Stimulated activated CD8-positive, alpha-beta memory T cell treated with anti-CD3 and anti-CD28 coated beads, Interleukin-12 subunit alpha, Interleukin-12 subunit beta, amount 100 ng/mL, for 24 hours (primary cell): Measurements from ENCODE around the gene OR1J4.
"Not testable (repeated sequence)": the region's sequence is repeated elsewhere in the genome, so short reads cannot be mapped to it uniquely, and the experiment has no call there.

ENCODE experiments used
- DNase-seq: peaks from one replicate; pipeline ENCODE4 v3.0.0-alpha.2; 2020; ENCODE audit errors: extremely low read depth

OR1J4 gene, protein sequence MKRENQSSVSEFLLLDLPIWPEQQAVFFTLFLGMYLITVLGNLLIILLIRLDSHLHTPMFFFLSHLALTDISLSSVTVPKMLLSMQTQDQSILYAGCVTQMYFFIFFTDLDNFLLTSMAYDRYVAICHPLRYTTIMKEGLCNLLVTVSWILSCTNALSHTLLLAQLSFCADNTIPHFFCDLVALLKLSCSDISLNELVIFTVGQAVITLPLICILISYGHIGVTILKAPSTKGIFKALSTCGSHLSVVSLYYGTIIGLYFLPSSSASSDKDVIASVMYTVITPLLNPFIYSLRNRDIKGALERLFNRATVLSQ

DNA sequence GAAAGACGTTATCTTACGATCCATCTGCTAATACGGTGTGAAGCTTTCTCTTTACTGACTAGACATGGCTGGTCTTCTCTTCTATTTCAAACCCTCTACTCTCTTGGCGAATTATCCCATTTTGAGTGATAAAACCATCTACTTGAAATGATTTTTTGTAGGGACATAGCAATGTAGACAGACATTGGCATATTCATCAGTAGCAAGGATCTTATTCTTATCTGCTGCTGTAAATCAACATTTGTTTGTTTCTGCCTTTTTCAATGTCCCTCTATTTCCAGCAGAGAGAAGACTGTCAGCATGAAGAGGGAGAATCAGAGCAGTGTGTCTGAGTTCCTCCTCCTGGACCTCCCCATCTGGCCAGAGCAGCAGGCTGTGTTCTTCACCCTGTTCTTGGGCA lies at the start of gene OR1J4:
TSS of gene OR1J4 (plus strand) at position 301 of the 400 bp plus-strand sequence. CDS start at position 301, 0 bp downstream.
- no peak for DNase-seq

DNA sequence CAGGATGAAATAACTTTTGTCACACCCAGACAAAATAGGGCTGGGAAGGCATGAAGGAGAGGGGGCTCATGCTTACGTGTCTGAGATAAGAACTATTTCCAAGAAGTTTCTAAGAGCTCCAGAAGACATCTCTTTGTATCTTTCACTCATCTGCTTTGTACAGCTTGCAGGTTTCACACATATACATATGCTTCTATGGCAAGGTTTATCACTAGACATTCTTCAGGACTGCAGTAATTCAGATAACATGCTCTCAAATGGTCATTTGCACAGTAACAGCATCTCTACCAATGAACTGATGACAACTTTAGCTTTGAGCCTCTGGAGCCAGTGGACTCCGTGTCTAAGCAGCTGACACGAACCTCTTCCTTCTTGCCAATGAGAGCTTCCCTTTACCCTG lies 44.4 kb upstream of the OR1J4 start:
- DNase-seq, result no peak

DNA sequence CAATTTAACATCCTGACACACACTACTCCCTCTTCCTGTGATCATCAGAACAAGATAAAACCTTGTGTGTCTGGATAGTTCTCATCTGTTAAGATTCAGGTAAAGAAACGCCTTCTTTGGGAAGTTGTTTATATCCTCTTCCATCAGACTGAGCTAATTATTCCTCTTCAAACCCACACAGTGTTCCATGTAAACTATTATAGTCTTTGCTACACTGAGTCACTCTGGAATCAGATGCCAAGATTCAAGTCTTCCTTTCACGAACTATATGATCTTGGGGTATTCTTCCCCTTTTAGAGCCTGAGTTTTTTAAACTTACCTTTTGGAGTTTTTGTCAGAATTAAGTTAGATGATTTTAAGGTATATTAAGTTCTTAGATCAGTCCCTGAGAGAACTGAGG lies 43.2 kb upstream of the OR1J4 start:
- no peak for DNase-seq

DNA sequence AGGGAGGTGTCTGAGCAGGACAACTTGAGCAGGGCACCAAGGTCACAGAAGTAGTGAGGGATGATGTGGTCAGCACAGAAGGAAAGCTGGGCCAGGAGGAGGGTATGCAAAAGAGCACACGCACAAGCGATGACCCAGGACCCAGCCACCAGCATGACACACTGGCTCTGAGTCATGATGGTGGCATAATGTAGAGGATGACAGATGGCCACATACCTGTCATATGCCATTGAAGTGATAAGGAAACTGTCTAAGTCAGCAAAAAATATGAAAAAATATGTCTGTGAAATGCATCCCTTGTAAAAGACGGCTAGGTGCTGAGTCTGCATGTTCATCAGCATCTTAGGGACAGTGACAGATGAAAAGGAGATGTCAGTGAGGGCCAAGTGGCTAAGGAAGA lies 41.6 kb upstream of the OR1J4 start:
- no peak for DNase-seq

DNA sequence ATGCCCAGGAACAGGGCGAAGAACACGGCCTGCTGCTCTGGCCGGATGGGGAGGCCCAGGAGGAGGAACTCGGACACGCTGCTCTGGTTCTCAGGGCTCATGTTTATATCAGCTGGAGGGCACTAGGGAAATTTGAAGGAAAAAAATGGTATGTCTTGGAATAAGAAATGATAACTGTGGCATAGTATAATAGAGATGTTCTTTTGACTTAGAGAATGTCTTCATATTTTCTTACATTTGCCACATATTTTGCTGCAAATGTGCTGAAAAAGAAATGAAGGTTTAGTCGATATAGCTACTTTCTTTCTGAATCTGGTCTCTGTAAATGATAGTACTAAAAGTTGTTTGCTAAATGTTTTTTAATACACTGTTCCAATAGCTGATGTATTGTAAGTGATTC lies 41.1 kb upstream of the OR1J4 start, which contains the start of gene OR1J1:
TSS of gene OR1J1 (minus strand) at position 101 of the 400 bp plus-strand sequence. CDS start at position 101, 0 bp downstream.
- no peak for DNase-seq

DNA sequence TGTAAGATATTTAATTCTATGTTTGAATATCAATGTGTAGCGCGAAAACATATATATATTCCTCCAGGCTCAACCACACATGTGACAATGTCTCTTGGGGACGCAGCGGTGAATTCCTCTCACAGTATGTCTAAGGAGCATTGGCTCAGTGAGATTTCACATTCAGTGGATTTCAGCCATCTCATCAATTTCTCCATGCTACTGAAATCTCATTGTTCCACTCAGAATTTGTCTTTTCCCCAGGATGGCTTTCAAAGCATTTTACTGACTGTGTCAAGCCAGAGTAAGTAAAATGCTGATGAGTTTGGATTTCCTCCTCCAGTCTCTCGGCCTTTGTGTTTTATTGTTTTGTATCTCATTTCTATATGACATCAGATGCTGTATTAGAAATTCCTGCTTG lies 39.9 kb upstream of the OR1J4 start:
- no peak for DNase-seq

DNA sequence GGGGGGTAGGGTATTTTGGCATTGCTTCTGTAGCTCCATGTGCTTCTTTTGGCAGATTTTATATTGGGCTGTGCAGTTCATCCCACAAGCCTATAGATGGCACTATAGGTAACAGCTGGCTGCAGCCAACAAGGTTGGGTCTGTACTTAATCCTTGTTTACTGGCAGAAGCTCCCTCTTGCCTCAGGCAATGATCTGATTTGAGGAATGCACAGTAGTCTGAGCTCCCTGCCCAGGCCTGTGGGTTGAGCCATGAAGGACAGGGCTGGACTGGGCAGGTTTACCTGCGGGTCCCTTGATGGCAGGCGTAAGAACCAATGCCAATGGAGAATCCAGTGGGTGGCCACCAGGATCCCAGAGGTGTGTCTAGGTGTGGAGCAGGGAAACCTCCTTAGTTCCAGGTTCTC lies 20.1 kb upstream of the OR1J4 start:
- DNase-seq, result no peak

DNA sequence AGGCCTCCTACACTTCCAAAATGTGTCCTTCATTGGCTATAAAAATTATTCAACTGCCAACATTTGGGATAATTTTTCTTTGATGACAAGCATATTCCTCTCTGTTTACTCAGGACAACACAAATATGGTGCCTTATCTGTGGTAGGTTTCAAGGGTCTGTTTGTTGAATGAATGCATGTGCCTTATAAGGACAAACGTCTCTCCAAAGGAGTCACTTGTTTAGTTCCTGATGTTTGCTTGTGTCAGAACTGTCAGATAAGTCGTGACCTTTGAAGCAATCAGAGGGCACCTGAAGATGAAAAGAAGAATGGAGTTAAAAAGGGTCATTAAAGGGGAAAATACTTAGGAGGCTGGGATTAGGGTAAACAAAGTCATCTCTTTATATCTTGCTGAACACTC lies 12.0 kb upstream of the OR1J4 start:
- DNase-seq, result no peak

DNA sequence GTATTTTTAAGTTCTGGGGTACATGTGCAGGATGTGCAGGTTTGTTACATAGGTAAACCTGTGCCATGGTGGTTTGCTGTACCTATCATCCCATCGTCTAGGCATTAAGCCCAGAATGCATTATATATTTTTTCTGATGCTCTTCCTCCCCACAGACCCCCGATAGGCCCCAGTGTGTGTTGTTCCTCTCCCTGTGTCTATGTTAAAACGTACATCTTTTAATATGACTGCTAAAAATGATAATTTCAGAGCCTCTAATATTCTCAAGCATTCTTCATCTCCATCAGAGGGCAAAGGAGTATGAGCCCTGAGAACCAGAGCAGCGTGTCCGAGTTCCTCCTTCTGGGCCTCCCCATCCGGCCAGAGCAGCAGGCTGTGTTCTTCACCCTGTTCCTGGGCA lies 8.4 kb upstream of the OR1J4 start, which contains the start of gene OR1J2:
TSS of gene OR1J2 (plus strand) at position 301 of the 400 bp plus-strand sequence. CDS start at position 301, 0 bp downstream.
- no peak for DNase-seq

DNA sequence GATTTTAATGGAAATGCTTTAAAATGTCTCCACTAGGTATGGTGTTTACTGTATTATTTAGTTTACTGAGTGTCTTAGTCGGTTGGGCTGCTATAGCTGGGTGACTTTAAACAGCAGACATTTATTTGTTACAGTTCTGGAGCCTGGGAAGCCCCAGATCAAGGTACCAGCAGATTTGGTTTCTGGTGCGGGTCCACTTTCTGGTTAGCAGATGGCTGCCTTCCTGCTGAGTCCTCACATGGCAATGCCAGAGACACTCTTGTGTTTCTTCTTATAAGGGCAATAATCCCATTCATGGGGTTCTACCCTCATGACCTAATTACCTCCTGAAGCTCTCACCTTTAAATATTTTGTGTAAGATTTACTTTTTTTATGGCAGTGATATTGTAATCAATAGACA lies 715 bp upstream of the OR1J4 start:
- DNase-seq, result no peak

DNA sequence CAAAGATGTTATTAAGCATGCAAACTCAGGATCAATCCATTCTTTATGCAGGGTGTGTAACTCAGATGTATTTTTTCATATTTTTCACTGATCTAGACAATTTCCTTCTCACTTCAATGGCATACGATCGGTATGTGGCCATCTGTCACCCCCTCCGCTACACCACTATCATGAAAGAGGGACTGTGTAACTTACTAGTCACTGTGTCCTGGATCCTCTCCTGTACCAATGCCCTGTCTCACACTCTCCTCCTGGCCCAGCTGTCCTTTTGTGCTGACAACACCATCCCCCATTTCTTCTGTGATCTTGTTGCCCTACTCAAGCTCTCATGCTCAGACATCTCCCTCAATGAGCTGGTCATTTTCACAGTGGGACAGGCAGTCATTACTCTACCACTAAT lies 435 bp downstream of the OR1J4 start:
- no peak for DNase-seq

DNA sequence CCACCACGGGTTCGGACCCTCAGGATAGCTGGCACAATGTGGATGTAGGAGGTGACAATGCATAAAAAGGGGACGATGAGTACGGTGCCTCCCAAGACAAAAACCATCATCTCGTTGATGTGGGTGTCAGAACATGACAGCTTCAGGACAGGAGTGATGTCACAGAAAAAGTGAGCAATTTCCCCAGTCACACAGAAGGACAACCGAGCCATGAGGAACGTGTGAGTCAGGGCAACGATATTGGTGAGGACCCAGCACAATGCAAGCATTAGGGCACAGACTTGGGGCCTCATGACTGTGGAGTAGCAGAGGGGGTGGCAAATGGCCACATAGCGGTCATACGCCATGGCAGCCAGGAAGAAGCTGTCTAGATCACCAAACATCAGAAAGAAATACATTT lies 7.7 kb downstream of the OR1J4 start:
- DNase-seq, result no peak

DNA sequence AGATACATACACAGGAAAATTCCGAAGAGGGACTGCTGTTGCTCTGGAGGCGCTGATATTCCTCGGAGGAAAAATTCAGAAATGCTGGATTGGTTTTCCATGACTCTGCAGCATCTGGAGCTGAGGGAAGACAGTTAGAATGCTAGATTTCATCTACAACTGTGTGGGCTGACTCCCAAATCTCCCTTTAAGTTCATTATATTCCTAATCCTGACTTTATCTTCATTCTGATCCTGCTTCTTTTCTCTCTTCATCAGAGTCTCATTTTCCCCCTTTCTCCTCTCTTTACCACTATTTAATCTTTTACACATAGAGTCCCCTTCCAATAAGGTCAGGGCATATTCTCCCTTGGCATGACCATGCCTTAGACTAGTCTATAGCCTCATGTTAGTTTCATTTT lies 8.3 kb downstream of the OR1J4 start, which contains the start of gene OR1N1:
TSS of gene OR1N1 (minus strand) at position 101 of the 400 bp plus-strand sequence. CDS start at position 101, 0 bp downstream.
- DNase-seq, result no peak

DNA sequence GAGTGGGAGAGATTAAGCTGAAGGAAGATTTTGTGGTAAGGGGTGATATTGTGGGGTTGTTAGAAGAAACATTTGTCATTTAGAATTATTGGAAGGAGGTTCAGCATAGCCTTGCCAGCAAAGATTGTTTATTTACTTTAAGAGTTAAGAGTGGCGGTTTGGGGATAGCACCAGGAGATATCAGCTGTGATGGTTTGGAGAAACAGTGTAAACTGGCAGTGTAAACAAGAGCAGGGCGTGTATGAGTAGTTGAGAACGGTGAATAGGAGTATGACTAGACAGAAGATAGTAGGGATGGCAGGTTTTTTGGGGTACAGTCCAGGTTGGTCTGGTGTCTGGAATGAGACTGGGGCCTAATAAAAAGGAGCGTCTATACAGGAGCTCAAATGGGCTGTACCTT lies 12.2 kb downstream of the OR1J4 start:
- not testable (repeated sequence) for DNase-seq

DNA sequence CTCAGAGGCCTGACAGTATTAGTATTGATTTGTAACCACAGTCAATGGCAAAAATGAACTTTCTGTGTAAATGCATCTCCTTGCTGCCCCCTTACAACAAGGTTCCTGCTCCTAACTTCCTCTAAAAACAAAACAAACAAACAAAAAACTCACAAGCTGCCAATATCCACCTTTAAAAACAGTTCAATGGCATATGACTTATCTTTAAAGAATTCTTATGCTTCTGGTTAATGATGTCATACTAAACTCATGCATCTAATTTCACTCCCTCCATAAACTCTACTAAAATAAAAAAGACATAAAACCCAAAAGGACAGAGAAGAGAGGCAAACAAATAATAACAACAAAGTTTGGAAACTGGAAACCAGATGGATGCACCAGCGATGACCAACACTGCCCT lies 17.2 kb downstream of the OR1J4 start:
- DNase-seq, result no peak

DNA sequence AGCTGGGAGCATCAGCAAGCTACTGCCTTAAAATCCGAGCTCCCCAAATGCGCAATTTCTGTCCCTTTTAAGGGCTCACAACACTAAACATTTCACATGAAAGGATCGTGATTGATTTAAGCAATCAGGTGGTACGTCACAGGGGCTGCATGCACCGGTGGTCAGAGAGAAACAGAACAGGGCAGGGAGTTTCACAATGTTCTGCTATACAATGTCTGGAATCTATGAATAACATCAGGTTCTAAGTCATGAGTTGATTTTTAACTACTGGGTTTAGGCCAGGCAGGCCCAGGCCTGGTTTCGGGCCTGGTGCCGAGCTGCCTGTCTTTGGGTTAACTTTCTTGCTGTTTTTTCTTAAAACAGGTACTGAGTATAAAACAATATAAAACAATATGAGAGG lies 18.1 kb downstream of the OR1J4 start:
- DNase-seq, result not testable (repeated sequence)

DNA sequence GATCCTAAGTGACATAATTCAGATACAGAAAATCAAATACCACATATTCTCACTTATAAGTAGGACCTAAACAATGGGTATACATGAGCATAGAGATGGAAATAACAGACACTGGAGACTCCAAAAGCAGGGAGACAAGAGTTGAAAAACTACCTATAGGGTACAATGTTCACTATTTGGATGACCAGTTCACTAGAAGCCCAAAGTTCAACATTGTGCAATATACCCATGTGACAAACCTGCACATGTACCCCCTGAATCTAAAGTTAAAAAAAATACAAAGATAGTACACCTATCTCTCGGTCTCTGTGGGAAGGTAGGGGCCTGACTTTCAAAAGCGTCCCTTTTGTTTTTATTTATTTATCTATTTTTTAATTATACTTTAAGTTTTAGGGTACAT lies 19.8 kb downstream of the OR1J4 start:
- no peak for DNase-seq

DNA sequence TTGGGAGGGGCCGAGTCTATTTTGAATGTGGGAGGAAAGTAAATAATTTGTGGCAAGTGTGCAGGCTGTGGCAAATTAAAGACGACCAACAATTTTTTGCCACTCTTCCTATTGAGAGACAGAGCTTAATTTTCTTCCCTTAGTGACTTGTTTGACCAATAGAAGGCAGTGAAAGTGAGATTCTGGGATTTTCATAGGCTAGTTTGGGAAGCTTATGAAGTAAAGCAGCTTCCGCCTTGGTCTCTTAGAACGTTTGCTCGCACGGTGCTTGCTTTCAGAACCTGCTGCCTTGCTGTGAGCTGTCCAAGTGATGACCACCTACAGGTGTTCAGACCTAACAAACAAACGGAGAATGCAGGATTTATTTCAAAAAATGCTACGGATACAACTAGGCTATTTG lies 27.3 kb downstream of the OR1J4 start:
- no peak for DNase-seq

DNA sequence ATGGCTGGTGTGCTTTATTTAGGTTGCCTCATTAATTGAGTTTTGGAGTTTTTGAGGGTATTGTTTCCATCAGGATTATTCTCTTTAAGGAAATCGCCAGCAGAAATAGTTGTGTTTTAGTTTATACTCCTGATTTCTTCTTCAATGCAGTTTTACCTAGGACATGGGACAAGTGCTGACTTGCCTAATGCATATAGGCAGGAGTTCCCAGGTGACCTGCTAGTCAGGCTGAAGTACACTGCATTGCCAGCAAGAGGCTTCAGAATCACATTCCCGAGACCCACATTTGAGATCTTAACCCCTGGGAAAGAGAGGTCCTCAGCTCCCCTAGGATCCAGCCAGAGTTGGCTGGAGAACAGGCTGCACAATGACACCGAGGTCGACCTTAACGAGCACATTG lies 32.4 kb downstream of the OR1J4 start:
- DNase-seq, result no peak

DNA sequence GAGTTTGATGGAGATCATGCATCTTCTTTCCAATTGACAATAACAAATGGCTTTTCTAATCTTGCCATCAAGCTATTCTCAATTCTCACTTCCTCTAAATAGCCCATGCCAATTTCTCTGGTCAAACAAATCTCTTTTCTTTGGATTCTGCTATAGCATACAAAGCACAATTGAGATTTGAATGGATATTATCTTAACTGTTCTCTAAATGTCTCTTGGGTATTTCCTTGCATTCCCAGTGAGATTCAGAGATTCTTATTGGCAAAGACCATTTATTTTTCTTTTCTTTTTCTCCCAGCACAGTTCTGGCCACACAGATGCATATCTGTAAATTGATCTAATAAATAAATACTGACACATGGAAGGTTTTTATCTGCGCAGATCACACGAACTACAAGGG lies 33.9 kb downstream of the OR1J4 start, which contains the start of gene OR1N2:
TSS of gene OR1N2 (plus strand) at position 301 of the 400 bp plus-strand sequence. CDS start 100 bp downstream, outside the sequence.
- DNase-seq, result no peak

DNA sequence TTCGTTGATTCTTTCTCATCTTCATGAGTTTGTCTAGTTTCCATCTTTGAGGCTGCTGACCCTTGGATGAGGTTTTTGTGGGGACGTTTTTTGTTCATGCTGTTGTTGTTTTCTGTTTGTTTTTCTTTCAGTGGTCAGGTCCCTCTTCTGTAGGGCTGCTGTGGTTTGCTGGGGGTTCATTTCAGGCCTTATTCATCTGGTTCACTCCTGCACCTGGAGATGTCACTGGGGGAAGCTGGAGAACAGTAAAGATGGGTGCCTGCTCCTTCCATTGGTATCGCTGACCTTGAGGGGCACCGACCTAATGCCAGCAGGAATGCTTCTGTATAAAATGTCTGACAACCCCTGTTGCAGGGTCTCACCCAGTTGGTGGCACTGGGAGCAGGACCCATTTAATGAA lies 42.5 kb downstream of the OR1J4 start:
- no peak for DNase-seq

DNA sequence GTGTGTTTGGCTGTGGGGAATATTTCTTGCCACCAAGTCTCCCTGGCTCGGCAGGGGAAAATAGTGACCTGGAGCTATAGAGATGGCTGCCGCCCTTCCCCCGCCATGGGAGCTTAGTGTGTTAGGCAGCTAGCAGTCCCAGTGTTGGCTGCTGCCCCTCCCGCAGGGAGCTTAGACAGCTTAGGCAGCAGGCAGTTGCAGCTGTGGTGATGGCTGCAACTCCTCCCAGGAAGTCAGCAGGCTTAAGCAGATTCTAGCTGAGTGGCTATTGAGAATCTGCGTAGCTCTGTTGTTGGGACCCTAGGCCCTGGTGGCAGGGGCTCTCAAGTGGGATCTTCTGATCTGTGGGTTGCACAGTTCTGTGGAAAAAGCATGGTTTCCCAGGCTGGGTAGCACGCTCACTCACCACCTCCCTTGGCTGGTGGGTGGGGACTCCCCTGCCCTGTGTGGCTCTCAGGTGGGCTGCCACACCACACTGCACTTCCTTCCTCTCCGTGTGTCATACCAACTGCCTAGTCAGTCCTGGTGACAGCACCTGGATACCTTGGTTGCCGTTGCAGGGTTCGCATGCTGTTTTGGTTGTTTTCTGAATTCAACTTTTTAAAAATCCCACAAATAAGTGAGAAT lies 43.3 kb downstream of the OR1J4 start:
- peak; percentile 2 for DNase-seq

DNA sequence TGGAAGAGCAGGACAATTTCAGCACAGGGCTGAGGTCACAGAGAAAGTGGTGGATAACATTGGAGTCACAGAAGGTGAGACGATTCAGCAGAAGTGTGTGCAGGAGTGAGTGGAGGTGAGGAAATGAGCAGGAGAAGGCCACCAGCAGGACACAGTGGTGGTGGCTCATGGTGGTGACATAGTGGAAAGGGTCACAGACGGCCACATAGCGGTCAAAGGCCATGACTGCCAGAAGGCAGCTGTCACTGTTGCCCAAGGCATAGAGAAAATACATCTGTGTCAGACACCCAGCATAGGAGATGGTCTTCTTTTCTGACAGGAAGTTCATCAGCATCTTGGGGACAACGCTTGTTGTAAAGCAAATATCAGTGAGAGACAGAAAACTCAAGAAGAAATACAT lies 49.0 kb downstream of the OR1J4 start:
- no peak for DNase-seq
